RCC 7860 (cell line): ENCODE data around the gene IPO4.

Experiments used
- DNase-seq: peaks from one replicate; pipeline ENCODE4 v3.0.0-alpha.2; 2015; ENCODE audit warnings: low spot score
- FAIRE-seq: peaks from 2 replicates; lab custom pipeline; 2012; peaks lifted over from hg19 to GRCh38; lab: Jason Lieb, UNC

Gene IPO4

DNA sequence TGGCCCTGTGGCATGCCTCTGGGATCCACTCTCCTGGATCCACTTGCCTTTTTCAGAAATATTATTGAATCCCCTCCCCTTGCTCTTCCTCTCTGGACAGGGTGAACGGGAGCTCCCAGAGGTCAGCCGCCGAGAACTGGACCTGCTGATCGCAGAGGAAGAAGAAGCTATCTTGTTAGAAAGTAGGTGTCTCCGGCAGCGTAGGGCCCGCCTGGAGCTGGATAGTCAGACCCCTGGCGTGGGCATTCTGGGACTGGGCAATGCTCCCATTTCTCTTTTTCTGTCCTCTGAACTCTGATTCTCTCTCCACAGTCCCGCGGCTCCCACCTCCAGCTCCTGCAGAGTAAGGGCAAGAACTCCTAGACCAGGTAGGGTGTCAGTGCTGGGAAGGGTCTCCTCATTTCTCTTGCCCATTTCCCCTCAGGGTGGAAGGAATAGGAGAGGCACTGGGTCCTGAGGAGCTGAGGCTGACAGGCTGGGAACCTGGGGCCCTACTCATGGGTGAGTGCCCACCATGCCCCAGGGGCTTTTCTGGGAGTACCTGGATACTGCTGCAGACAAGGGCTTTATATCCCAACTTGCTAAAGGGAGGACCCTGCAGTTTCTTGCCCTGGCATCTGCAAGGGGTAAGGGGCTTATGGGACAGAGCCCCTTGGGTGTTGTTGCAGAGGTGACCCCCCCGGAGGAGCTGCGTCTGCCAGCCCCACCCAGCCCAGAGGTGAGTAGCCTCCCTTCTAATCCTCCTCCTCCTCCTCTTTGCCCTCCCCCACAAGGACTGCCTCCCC, 11.4 kb downstream of the IPO4 start:
- DNase-seq, result no peak
- FAIRE-seq, result no peak

DNA sequence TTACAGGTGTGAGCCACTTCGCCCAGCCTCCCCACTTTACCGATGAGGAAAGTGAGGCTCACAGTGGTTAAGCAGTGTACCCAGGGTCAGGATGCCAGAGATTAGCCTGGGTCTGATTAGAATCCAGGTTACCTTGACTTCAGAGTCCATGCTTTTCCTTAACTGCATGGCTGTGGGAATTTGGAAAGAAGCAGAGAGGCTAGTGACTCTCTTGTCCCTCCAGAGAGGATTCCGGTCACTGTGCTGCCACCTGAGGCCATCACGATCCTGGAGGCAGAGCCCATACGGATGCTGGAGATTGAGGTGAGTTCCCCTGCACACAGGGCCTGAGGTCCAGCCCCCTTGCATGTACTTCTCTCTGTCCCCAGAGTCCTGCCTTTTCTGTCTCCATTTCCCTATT, 12.0 kb downstream of the IPO4 start:
- DNase-seq (no peak), FAIRE-seq (no peak)

DNA sequence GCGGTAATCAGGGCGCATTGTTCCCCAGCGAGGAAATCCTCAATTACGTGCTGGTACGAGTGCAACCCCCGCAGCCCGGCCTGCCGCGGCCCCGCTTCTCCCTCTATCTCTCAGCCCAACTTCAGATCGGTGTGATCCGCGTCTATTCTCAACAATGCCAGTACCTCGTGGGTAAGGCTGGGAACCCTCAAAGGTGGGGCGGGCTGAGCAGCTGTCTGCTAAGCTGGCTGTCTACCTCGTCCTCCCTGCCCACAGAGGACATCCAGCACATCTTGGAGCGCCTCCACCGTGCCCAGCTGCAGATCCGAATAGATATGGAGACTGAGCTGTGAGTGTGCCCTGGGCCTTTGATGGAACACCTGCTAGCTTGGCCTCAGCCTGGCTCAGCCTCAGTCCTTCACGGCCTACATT, 15.7 kb downstream of the IPO4 start:
- DNase-seq (no peak), FAIRE-seq (no peak)

DNA sequence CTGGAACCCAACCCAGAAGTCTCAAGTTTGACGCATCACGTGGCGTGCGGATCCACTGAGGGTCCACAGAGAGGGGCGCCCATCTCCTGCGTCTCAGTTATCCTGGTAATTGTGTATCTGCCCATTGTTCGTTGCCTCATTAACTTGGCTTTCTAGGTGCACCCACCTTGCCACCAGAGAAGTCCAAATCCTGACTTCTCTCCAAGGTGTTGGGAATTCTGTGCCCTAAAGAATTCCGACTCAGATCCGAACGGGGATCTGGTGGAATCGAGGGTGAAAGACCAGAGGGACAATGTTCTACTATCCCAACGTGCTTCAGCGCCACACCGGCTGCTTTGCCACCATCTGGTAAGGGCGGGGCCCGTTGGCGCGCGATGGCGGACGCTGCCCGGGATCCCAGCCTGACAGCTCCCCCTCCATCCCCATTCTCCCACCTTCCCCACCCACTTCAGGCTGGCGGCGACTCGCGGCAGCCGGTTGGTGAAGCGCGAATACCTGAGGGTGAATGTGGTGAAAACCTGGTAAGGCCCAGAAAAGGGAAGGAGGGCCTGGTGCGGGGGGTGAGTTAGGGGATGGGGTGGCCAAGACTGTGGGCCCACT, 16.3 kb downstream of the IPO4 start:
- FAIRE-seq (no peak), DNase-seq (no peak)

DNA sequence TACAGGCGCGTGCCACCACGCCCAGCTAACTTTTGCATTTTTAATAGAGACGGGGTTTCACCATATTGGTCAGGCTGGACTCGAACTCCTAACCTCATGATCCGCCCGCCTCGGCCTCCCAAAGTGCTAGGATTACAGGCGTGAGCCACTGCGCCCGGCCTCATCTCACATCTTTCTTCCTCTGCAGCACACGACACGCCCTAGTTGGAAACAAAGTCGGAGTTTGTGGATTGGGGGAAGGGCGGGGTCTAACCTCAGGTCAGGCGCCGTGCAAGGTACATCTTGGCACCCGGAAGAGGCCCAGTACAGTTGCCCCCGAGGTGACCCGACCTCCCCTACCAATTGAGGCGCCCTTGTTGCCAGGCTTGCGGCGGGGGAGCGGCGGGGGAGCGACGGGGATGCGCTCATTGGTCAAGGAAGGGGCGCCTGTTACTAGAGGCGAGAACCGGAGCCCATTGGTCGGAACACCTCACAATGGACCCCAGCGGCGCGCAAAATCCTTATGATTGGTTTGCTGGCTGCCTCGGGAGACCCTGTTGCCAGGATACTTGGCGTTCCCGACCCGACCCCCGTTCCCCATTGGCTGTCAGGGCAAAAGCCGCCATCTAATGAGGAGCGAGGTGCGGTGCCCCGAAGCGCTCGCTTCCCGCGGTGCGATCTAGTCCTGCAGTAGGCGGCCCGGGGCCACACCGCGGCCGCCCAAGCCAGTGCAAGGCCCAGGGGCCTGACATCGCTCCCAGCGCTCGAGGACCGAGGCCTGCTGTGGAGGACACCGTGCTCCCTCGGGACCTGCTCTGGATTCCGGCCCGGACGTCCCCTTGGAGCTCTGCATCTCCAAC, 17.0 kb downstream of the IPO4 start, which contains the start of gene REC8:
Gene REC8, plus strand, starts transcription at position 659 of the 839 bp plus-strand sequence. CDS start 473 bp downstream, outside the sequence.
- FAIRE-seq (no peak), DNase-seq (no peak)

DNA sequence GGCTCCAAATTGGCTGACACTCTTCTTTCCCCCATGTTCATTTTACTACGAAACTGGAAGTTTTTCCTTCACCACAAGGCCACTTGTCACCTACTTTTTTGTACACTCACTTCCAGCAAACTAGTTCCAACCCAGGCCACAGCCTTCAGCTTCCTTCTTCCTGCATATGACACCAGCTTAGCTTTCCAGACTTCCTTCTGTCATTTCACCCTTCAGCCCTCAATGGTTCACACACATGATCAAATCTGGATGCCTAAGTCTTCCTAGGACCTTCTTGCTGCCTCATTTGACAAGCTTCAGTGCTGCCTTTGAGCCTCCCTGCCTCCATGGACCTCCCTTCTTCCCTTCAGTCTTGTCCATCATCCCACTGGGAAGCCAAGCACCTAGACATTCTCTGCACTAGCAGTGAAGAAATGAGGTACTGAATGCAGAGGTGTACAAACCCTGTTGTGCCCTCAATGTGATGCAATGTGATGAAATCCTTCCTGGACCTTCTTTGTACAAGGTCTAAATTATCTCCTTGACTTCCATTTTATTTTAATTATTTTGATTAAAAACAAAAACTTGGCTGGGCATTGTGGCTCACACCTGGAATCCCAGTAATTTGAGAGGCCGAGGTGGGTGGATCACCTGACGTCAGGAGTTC, 21.0 kb downstream of the IPO4 start:
- DNase-seq (no peak), FAIRE-seq (no peak)

GRCh38 chr14:24165785-24166184, 22.8 kb downstream of the IPO4 start:
- FAIRE-seq, result no peak

GRCh38 chr14:24164518-24164991, 24.1 kb downstream of the IPO4 start:
- no peak for DNase-seq
- no peak for FAIRE-seq

More at GRCh38 chr14:24165785-24166184, 22.8 kb downstream of the IPO4 start:
- DNase-seq, result no peak

GRCh38 chr14:24162093-24162492, 26.5 kb downstream of the IPO4 start:
- FAIRE-seq (no peak), DNase-seq (no peak)

GRCh38 chr14:24160850-24161804, 27.5 kb downstream of the IPO4 start, which contains the start of gene IRF9:
Gene IRF9, plus strand, starts transcription at chr14:24161265. Its CDS starts 880 bp downstream, at chr14:24162145.
- DNase-seq (peak; percentile 86), FAIRE-seq (peak; percentile 61)

GRCh38 chr14:24160499-24160849, 28.1 kb downstream of the IPO4 start:
- no peak for DNase-seq
- FAIRE-seq, result no peak

DNA sequence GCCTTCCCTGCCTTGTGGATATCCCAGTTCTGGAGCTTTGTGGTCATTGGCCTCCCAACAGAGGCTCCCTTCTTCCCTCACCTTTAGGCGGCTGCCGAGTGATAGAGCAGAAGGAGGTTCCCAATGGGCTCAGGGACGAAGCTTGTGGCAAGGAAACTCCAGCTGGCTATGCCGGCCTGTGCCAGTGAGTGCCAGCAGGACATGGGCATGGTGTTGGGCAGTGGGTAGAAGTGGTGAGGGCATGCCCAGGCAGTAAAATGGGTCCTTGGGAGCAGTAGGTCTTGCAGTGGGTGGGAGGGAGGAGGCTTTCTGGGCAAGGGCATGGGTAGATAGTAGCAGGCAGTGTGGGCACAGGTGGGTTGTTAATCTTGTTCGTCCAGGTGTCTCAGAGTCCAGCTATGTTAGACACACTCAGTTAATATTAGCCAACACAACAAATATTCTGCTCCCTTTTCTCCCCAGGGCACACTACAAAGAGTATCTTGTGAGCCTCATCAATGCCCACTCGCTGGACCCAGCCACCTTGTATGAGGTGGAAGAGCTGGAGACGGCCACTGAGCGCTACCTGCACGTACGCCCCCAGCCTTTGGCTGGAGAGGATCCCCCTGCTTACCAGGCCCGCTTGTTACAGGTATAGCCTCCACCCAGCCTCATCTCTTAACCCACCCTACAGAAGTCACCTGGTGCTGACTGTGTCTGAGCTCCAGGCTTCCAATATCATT, 28.7 kb downstream of the IPO4 start:
- no peak for DNase-seq
- no peak for FAIRE-seq

- no peak for DNase-seq
- no peak for FAIRE-seq
These were observed 31.3 kb downstream of the IPO4 start for GRCh38 chr14:24157331-24157730.

GRCh38 chr14:24156840-24157239, 31.8 kb downstream of the IPO4 start:
- FAIRE-seq (no peak), DNase-seq (no peak)

DNA sequence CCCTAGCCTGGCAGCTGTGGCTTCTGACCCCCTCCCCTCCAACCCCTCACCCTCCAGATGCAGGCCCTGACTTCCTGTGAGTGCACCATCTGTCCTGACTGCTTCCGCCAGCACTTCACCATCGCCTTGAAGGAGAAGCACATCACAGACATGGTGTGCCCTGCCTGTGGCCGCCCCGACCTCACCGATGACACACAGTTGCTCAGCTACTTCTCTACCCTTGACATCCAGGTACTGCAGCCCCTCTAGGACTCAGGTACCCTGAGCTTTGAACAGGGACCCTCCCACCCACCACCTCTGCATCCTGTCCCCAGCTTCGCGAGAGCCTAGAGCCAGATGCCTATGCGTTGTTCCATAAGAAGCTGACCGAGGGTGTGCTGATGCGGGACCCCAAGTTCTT, 33.5 kb downstream of the IPO4 start:
- FAIRE-seq (no peak), DNase-seq (no peak)

GRCh38 chr14:24151404-24152080, 37.1 kb downstream of the IPO4 start:
- FAIRE-seq (no peak), DNase-seq (no peak)

DNA sequence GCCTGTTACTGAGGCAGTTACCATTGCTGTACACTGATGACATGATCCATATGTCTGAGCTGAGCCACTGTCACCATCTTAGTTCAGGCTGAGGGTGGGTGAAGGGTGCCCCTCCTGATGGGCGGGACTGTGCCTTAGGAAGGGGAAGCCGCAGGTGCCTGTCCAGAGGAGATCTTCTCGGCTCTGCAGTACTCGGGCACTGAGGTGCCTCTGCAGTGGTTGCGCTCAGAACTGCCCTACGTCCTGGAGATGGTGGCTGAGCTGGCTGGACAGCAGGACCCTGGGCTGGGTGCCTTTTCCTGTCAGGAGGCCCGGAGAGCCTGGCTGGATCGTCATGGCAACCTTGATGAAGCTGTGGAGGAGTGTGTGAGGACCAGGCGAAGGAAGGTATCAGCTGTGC, 37.6 kb downstream of the IPO4 start:
- no peak for FAIRE-seq
- no peak for DNase-seq

GRCh38 chr14:24150567-24150966, 38.0 kb downstream of the IPO4 start:
- no peak for DNase-seq

DNA sequence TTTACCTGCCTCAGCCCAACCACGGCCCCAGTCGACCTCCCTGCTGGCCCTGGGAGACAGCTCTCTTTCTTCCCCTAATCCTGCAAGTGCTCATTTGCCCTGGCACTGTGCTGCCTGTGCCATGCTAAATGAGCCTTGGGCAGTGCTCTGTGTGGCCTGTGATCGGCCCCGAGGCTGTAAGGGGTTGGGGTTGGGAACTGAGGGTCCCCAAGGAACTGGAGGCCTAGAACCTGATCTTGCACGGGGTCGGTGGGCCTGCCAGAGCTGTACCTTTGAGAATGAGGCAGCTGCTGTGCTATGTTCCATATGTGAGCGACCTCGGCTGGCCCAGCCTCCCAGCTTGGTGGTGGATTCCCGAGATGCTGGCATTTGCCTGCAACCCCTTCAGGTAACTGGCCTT, 38.6 kb downstream of the IPO4 start:
- no peak for FAIRE-seq
- DNase-seq, result no peak

More at GRCh38 chr14:24150567-24150966, 38.0 kb downstream of the IPO4 start:
- no peak for FAIRE-seq
